HepG2 (cell line): ENCODE data around the gene TMX2. TPM values are rescaled to one million over a fixed set of nuclear protein-coding genes. Genes with fewer than 3 reads are reported as not detected.

ENCODE experiments used
- DDIT3 ChIP-seq: sonication (generic); formaldehyde crosslinking; IDR thresholded peaks from 2 replicates; pipeline ENCODE4 v1.4.0; 2020; ENCODE audit warnings: mild to moderate bottlenecking, missing genetic modification reagents
- ESRRA ChIP-seq: sonication (generic); formaldehyde crosslinking; IDR thresholded peaks from 2 replicates; pipeline ENCODE4 v1.5.1; 2020; ENCODE audit warnings: mild to moderate bottlenecking, low read depth, missing genetic modification reagents
- HNRNPUL1 ChIP-seq: fragments of 200-400 bp; formaldehyde crosslinking; IDR thresholded peaks from 2 replicates; pipeline ENCODE4 v1.6.1; 2017; ENCODE audit warnings: low read depth, mild to moderate bottlenecking, low read length, moderate library complexity
- KAT7 ChIP-seq: IDR thresholded peaks from 2 replicates; pipeline ENCODE4 v1.6.1; 2018; ENCODE audit warnings: borderline replicate concordance, missing compliant biosample characterization
- KLF11 ChIP-seq: IDR thresholded peaks from 2 replicates; pipeline ENCODE4 v1.6.1; 2016; ENCODE audit warnings: missing compliant biosample characterization
- PAWR ChIP-seq: sonication (generic); formaldehyde crosslinking; IDR thresholded peaks from 2 replicates; pipeline ENCODE4 v1.4.0; 2020; ENCODE audit warnings: missing genetic modification reagents, mild to moderate bottlenecking, borderline replicate concordance
- RXRB ChIP-seq: IDR thresholded peaks from 2 replicates; pipeline ENCODE4 v1.6.1; 2016; ENCODE audit warnings: borderline replicate concordance, missing genetic modification reagents, missing compliant biosample characterization
- SRSF4 ChIP-seq: fragments of 200-400 bp; formaldehyde crosslinking; IDR thresholded peaks from one replicate; pipeline ENCODE4 v1.6.1; 2018; ENCODE audit warnings: mild to moderate bottlenecking, low read depth, low read length, moderate library complexity; ENCODE audit not compliant: poor library complexity, severe bottlenecking
- USF2 ChIP-seq, 2 experiments: sonication (generic) in 1 of 2; formaldehyde crosslinking in 1 of 2; IDR thresholded peaks; 2 replicates each; pipeline versions ENCODE4 v1.5.1 to v1.6.1; 2011 to 2020; ENCODE audit warnings: borderline replicate concordance in 1 of 2, low read depth in 1 of 2, low read length in 1 of 2, mild to moderate bottlenecking in 1 of 2, missing genetic modification reagents in 1 of 2, moderate library complexity in 1 of 2
- YY1 ChIP-seq: IDR thresholded peaks from 2 replicates; pipeline ENCODE4 v1.6.1; 2011; ENCODE audit warnings: low read length, low read depth, moderate library complexity, mild to moderate bottlenecking; ENCODE audit not compliant: insufficient read depth, insufficient replicate concordance
- ZBTB40 ChIP-seq, 2 experiments: fragments of 450-650 bp in 1 of 2; sonication (generic) in 1 of 2; formaldehyde crosslinking in 1 of 2; IDR thresholded peaks; 2 replicates each; pipeline versions ENCODE4 v1.6.1 to v1.8.0; 2016 to 2022; ENCODE audit warnings: antibody characterized with exemption in 1 of 2, mild to moderate bottlenecking in 1 of 2, missing genetic modification reagents in 1 of 2
- ZNF256 ChIP-seq: sonication (generic); formaldehyde crosslinking; conservative IDR thresholded peaks from 2 replicates; pipeline ENCODE4 v1.4.0; 2020; ENCODE audit warnings: missing genetic modification reagents
- ZNF30 ChIP-seq: sonication (generic); formaldehyde crosslinking; IDR thresholded peaks from 2 replicates; pipeline ENCODE4 v1.5.0; 2020; ENCODE audit warnings: mild to moderate bottlenecking, missing genetic modification reagents
- ZNF337 ChIP-seq: sonication (generic); formaldehyde crosslinking; IDR thresholded peaks from 2 replicates; pipeline ENCODE4 v1.5.1; 2020; ENCODE audit warnings: missing genetic modification reagents, low read depth, mild to moderate bottlenecking, borderline replicate concordance
- ZNF510 ChIP-seq: sonication (generic); formaldehyde crosslinking; IDR thresholded peaks from 2 replicates; pipeline ENCODE4 v1.4.0; 2020; ENCODE audit warnings: low read depth, mild to moderate bottlenecking, missing genetic modification reagents
- ZNF674 ChIP-seq: sonication (generic); formaldehyde crosslinking; IDR thresholded peaks from 2 replicates; pipeline ENCODE4 v1.5.0; 2020; ENCODE audit warnings: low read depth, mild to moderate bottlenecking, missing genetic modification reagents
- ZNF792 ChIP-seq: IDR thresholded peaks from 2 replicates; pipeline ENCODE4 v1.6.1; 2016
- polyA plus RNA-seq, 8 experiments: library from polyadenylated mRNA; depleted of rRNA in 3 of 8; stranded (reverse) in 7 of 8; unstranded in 1 of 8; fragments of >200 nt; fragmentation: Illumina TruSeq in 4 of 8; extraction: Trizol in 4 of 8; gene quantifications; 2 replicates each; pipeline versions ENCODE4 v1.2.1 to v1.2.3, GENCODE V29; 2011 to 2016; ENCODE audit warnings: low read depth in 4 of 8, missing spikeins in 1 of 8, mixed read lengths in 1 of 8; ENCODE audit not compliant: insufficient read depth in 1 of 8
- total RNA-seq, 5 experiments: library from RNA; depleted of rRNA; stranded (reverse); fragments of >200 nt; fragmentation: Illumina TruSeq; extraction: Trizol; gene quantifications; 2 replicates each; pipeline ENCODE4 v1.2.3, GENCODE V29; 2016; ENCODE audit warnings: low read depth in 1 of 5

The TMX2 gene
- total and polyA plus RNA-seq, 2 of the 13 experiments (the other 11 are each of a cell fraction or from before 2014, with no cell fraction given): 84.5 to 129 TPM

GRCh38 chr11:57778318-57779037 lies 66.1 kb downstream of the TMX2 start (continued):
- no peak for TF ChIP-seq ZBTB40 (IDR thresholded peaks at IDR 0.05)
- TF ChIP-seq ZBTB40 (CRISPR knock-in tag; IDR thresholded peaks at IDR 0.05): peak; percentile 64; the same call in 1 of the 2 replicates
- no peak for TF ChIP-seq ZNF30 (CRISPR knock-in tag)
- no peak for TF ChIP-seq PAWR (CRISPR knock-in tag)
- no peak for TF ChIP-seq DDIT3 (CRISPR knock-in tag)
- no peak for TF ChIP-seq KLF11
- TF ChIP-seq YY1: peak; percentile 49
- no peak for TF ChIP-seq KAT7 (CRISPR knock-in tag)
- TF ChIP-seq HNRNPUL1: no peak
- no peak for TF ChIP-seq ZNF256 (CRISPR knock-in tag)
- no peak for TF ChIP-seq ZNF674 (CRISPR knock-in tag)
- TF ChIP-seq RXRB (CRISPR knock-in tag): peak; percentile 85; the same call in 1 of the 2 replicates
- TF ChIP-seq ZNF337 (CRISPR knock-in tag): no peak
- peak; percentile 54; the same call in 1 of the 2 replicates for TF ChIP-seq ZNF792 (CRISPR knock-in tag)
- TF ChIP-seq ESRRA (CRISPR knock-in tag): peak; percentile 63; the same call in 1 of the 2 replicates
- no peak; the same call in 1 of the 2 replicates for TF ChIP-seq USF2 (IDR thresholded peaks at IDR 0.05; ENCODE audit: low read depth, low read length)
- no peak for TF ChIP-seq USF2 (CRISPR knock-in tag; IDR thresholded peaks at IDR 0.05; ENCODE audit: borderline replicate concordance)
- TF ChIP-seq SRSF4: no peak
- no peak for TF ChIP-seq ZNF510
